ENCODE measurements around the gene CLEC4G. TPM values are rescaled to one million over a fixed set of nuclear protein-coding genes. Genes with fewer than 3 reads are reported as not detected.

The CLEC4G gene
- total and polyA plus RNA-seq, 3 donors from 2014 or later: 0.71 to 1.2 TPM; not detected in 1

DNA sequence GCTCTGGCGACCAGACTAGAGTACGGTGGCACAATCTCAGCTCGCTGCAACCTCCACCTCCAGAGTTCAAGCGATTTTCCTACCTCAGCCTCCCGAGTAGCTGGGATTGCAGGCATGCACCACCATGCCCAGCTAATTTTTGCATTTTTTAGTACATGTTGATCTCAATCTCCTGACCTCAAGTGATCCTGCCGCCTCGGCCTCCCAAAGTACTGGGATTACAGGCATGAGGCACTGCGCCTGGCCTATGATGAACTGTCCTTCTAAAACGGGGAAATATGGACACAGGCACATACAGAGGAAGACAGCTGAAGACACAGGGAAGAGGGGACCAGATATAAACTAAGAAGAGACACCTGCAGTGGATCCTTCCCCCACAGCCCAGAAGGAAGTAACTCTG is 43.9 kb upstream of the CLEC4G start:
- Histone ChIP-seq H3K36me3 (ENCODE audit: low read depth, missing control alignments) (no peaks in the 10 kb centered on the region), H3K27me3 (no peaks in the 10 kb centered on the region), H3K4me1 (no peaks in the 10 kb centered on the region), H3K9me3 (no peaks in the 10 kb centered on the region), H3K4me3 (no peak overlapping the region), H3K27ac (no peak overlapping the region)
- DNase-seq: no peak
- 88 to 93% methylated on average over 9 of the region's 9 CpGs for WGBS, 2 donors
- TF ChIP-seq, protein P1, sequence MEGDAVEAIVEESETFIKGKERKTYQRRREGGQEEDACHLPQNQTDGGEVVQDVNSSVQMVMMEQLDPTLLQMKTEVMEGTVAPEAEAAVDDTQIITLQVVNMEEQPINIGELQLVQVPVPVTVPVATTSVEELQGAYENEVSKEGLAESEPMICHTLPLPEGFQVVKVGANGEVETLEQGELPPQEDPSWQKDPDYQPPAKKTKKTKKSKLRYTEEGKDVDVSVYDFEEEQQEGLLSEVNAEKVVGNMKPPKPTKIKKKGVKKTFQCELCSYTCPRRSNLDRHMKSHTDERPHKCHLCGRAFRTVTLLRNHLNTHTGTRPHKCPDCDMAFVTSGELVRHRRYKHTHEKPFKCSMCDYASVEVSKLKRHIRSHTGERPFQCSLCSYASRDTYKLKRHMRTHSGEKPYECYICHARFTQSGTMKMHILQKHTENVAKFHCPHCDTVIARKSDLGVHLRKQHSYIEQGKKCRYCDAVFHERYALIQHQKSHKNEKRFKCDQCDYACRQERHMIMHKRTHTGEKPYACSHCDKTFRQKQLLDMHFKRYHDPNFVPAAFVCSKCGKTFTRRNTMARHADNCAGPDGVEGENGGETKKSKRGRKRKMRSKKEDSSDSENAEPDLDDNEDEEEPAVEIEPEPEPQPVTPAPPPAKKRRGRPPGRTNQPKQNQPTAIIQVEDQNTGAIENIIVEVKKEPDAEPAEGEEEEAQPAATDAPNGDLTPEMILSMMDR (IDR thresholded peaks at IDR 0.05): no peak
- TF ChIP-seq POLR2A (IDR thresholded peaks at IDR 0.05): no peak
- intact Hi-C loops (cut with DNase I; ENCODE audit: low total_unique reads): no loop called here

DNA sequence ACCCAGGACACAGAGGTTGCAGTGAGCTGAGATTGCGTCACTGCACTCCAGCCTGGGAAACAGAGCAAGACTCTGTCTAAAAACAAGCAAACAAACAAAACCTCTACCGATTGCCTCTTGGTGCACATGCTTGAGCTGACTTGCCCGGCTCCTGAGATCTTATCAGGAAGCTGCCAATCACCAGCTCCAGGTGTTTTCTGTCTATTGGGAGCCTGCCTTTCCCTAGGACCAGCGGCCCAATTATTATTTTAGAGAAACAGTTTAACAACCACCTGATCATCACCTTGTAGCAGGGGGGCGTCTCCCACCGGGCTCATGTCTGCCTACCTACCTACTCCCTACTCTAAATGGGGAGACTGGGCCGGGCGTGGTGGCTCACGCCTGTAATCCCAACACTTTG is 41.9 kb upstream of the CLEC4G start:
- no peak for DNase-seq
- WGBS, 2 donors: 83 to 86% methylated on average over 9 of the region's 9 CpGs
- Histone ChIP-seq H3K4me3 (no peak overlapping the region), H3K4me1 (no peaks in the 10 kb centered on the region), H3K27ac (no peak overlapping the region), H3K9me3 (no peaks in the 10 kb centered on the region), H3K36me3 (ENCODE audit: low read depth, missing control alignments) (no peaks in the 10 kb centered on the region), H3K27me3 (no peaks in the 10 kb centered on the region)
- TF ChIP-seq, protein P1 (IDR thresholded peaks at IDR 0.05): no peak
- TF ChIP-seq POLR2A (IDR thresholded peaks at IDR 0.05): no peak
- intact Hi-C loops (cut with DNase I; ENCODE audit: low total_unique reads): no loop called here

DNA sequence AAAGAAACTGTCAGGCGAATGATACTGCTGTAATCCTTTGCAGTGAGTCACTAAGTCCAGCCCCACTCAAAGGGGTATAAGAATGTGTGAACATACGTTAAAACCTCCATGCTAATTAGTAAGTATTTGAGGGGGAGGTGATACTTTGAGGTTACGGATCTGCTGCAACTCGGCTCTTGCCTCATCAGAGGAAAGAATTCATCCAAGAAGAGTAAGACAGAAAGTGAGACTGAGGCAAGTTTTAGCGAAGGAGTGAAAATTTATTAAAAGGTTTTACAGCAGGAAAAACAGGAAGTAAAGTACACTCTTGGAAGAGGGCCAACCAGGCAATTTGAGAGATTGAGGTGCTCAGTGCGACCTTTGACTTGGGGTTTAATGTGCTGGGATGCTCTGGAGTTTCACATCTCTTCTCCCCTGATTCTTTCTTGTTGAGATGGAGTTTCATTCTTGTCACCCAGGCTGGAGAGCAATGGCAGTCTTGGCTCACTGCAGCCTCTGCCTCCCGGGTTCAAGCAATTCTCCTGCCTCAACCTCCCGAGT is 40.9 kb upstream of the CLEC4G start:
- intact Hi-C loops (cut with DNase I; ENCODE audit: low total_unique reads): no loop called here
- 47 to 57% methylated on average over 8 of the region's 8 CpGs for WGBS, 2 donors
- H3K27ac ChIP-seq: no peak overlapping the region

DNA sequence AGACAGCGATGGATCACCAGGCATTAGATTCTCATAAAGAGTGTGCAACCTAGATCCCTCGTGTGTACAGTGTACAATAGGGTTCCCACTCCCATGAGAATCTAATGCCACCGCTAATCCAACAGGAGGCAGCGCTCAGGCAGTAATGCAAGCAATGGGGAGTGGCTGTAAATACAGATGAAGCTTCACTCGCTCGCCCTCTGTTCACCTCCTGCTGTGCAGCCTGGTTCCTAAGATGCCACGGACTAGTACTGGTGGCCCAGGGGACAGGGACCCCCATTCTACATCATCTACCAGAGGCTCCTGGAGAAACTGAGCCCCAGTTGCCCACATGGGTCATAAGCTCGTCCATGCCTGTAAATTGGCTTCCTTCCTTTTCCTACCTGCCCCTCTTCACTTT is 39.2 kb upstream of the CLEC4G start:
- Histone ChIP-seq H3K27me3 (no peaks in the 10 kb centered on the region), H3K36me3 (ENCODE audit: low read depth, missing control alignments) (no peaks in the 10 kb centered on the region)
- intact Hi-C loops (cut with DNase I; ENCODE audit: low total_unique reads): no loop called here

More for the DNA sequence above, 40.9 kb upstream of the CLEC4G start:
- Histone ChIP-seq H3K9me3 (no peaks in the 10 kb centered on the region), H3K4me1 (no peaks in the 10 kb centered on the region), H3K4me3 (no peak overlapping the region), H3K36me3 (ENCODE audit: low read depth, missing control alignments) (no peaks in the 10 kb centered on the region), H3K27me3 (no peaks in the 10 kb centered on the region)
- no peak for TF ChIP-seq POLR2A (IDR thresholded peaks at IDR 0.05)
- TF ChIP-seq, protein P1 (IDR thresholded peaks at IDR 0.05): no peak
- DNase-seq: no peak

DNA sequence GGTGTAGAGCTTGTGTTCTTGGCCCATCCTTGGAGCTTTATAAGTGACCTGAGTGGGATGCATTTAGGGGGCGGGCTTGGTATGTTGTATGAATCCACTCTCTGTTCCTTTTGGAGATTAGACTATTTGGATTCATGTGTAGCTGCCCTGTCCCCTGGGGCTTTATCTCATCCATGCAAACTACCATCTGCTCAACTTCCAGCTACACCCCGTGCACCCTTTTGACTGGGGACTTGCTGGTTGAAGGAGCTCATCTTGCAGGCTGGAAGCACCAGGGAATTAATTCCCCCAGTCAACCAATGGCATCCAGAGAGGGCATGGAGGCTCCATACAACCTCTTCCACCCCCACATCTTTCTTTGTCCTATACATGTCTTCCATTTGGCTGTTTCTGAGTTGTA is 37.3 kb upstream of the CLEC4G start:
- TF ChIP-seq, protein P1 (IDR thresholded peaks at IDR 0.05): no peak
- no peak for TF ChIP-seq POLR2A (IDR thresholded peaks at IDR 0.05)
- intact Hi-C loops (cut with DNase I; ENCODE audit: low total_unique reads): no loop called here
- H3K9me3 ChIP-seq: no peaks in the 10 kb centered on the region
- no peaks in the 10 kb centered on the region for H3K27me3 ChIP-seq
- DNase-seq: no peak
- no peaks in the 10 kb centered on the region for H3K36me3 ChIP-seq (ENCODE audit: low read depth, missing control alignments)
- H3K27ac ChIP-seq: no peak overlapping the region
- WGBS, 2 donors: 48 to 63% methylated on average over 2 of the region's 2 CpGs
- no peak overlapping the region for H3K4me3 ChIP-seq
- peaks cover 6% of the 10 kb centered on the region for H3K4me1 ChIP-seq

More for the DNA sequence above, 39.2 kb upstream of the CLEC4G start:
- H3K27ac ChIP-seq: no peak overlapping the region
- H3K4me1 ChIP-seq: no peaks in the 10 kb centered on the region
- 81 to 88% methylated on average over 8 of the region's 8 CpGs for WGBS, 2 donors
- no peak overlapping the region for H3K4me3 ChIP-seq
- no peaks in the 10 kb centered on the region for H3K9me3 ChIP-seq
- no peak for DNase-seq
- TF ChIP-seq, protein P1 (IDR thresholded peaks at IDR 0.05): no peak
